Gastroesophageal sphincter (tissue), 4 donors: ENCODE results near the gene VAV2. TPM values are rescaled to one million over a fixed set of nuclear protein-coding genes. Genes with fewer than 3 reads are reported as not detected.
A peak's percentile ranks its signal among the peaks of the same experiment; 100 is the strongest.

Source experiments
- ATAC-seq: fragments of 150-250 bp; one replicate; pipeline ENCODE4 v1.9.1; 2016; ENCODE audit warnings: mild to moderate bottlenecking, moderate library complexity
- H3K27ac ChIP-seq, 4 donors: fragments of 200-600 bp; sonication (generic) in 3 of 4; 1 replicate in 3 of 4; 2 replicates in 1 of 4; pipeline ENCODE4 v1.5.1; 2016 to 2019
- H3K27me3 ChIP-seq: fragments of 200-600 bp; sonication (generic); one replicate; pipeline ENCODE4 v1.5.1; 2019
- H3K36me3 ChIP-seq, 2 donors: fragments of 200-600 bp; sonication (generic); one replicate each; pipeline ENCODE4 v1.5.1; 2019; ENCODE audit warnings: control low read depth in 1 of 2
- H3K4me1 ChIP-seq, 3 donors: fragments of 200-600 bp; sonication (generic); 1 replicate in 2 of 3; 2 replicates in 1 of 3; pipeline ENCODE4 v1.5.1; 2016 to 2019; ENCODE audit warnings: control low read depth in 2 of 3
- H3K4me3 ChIP-seq, 2 donors: fragments of 200-600 bp; sonication (generic); one replicate each; pipeline ENCODE4 v1.5.1; 2019; ENCODE audit warnings: mild to moderate bottlenecking in 1 of 2, moderate library complexity in 1 of 2
- H3K9me3 ChIP-seq, 3 donors: fragments of 200-600 bp; sonication (generic); one replicate each; pipeline ENCODE4 v1.5.1; 2017 to 2019; ENCODE audit warnings: control low read depth in 2 of 3
- EP300 ChIP-seq: sonication (generic); formaldehyde crosslinking; IDR thresholded peaks from one replicate; pipeline ENCODE4 v1.6.1; 2017; ENCODE audit warnings: antibody characterized with exemption, mild to moderate bottlenecking
- POLR2A ChIP-seq, 2 donors: fragments of 450-650 bp; IDR thresholded peaks; one replicate each; pipeline ENCODE4 v1.6.1; 2017; ENCODE audit warnings: antibody characterized with exemption in 2 of 2, mild to moderate bottlenecking in 2 of 2, moderate library complexity in 1 of 2
- POLR2AphosphoS5 ChIP-seq: sonication (generic); formaldehyde crosslinking; IDR thresholded peaks from one replicate; pipeline ENCODE4 v1.6.1; 2017; ENCODE audit warnings: antibody characterized with exemption
- WGBS, 2 donors: methylation state at CpG; one replicate each; pipeline ENCODE4 v1.1.5; 2018; ENCODE audit warnings: low coverage in 1 of 2; 5-methylcytosine and 5-hydroxymethylcytosine counted together
- total RNA-seq, 4 donors: library from RNA; depleted of rRNA; stranded (reverse); fragments of >200 nt; gene quantifications; one replicate each; pipeline ENCODE4 v1.1.0, GENCODE V29; 2016
- TF ChIP-seq, protein P1 (sequence below), 4 experiments: fragments of 200-600 bp in 2 of 4; fragments of 450-650 bp in 2 of 4; sonication (generic) in 1 of 4; IDR thresholded peaks; one replicate each; pipeline ENCODE4 v1.5.1; 2017 to 2019; ENCODE audit warnings: antibody characterized with exemption in 4 of 4, mild to moderate bottlenecking in 2 of 4, moderate library complexity in 2 of 4

The VAV2 gene
- total RNA-seq, 4 donors from 2014 or later, result 7.7 to 16.8 (median 8.9) TPM

DNA sequence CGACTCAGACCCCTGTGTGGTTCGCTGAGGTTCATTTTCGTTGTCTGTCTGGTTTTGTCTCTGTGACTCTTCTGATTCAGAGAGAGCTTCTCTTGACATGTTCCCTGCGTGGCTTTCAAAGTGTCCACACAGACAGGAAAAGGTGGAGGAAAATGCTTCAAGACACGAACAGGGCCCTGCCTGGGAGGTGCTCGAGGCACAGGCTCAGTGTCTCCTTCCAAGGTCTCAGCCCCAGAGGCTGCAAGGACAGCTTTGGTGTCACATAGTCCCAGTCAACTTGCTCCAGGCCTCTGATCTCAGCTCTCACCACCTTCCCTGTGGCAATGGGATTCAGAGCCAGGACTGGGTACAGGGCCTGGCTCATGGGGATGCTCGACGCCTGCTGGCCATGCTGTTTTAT is 202.3 kb downstream of the VAV2 start:
- Histone ChIP-seq H3K4me3 (no peak overlapping the region), H3K27ac (peak overlapping the region in 1 of 4 donors; percentile 27), H3K36me3 (peaks cover 0 to 56% of the 10 kb centered on the region in 2 donors), H3K9me3 (no peaks in the 10 kb centered on the region), H3K4me1 (peaks cover 0 to 42% (median 17%) of the 10 kb centered on the region in 3 donors), H3K27me3 (no peaks in the 10 kb centered on the region)
- WGBS, 2 donors, result 100% methylated on average over 1 of the region's 8 CpGs; no CpG with 5 or more reads in 1 of the 2 donors
- TF ChIP-seq POLR2AphosphoS5, result no peak
- no peak for TF ChIP-seq EP300
- TF ChIP-seq, protein P1, sequence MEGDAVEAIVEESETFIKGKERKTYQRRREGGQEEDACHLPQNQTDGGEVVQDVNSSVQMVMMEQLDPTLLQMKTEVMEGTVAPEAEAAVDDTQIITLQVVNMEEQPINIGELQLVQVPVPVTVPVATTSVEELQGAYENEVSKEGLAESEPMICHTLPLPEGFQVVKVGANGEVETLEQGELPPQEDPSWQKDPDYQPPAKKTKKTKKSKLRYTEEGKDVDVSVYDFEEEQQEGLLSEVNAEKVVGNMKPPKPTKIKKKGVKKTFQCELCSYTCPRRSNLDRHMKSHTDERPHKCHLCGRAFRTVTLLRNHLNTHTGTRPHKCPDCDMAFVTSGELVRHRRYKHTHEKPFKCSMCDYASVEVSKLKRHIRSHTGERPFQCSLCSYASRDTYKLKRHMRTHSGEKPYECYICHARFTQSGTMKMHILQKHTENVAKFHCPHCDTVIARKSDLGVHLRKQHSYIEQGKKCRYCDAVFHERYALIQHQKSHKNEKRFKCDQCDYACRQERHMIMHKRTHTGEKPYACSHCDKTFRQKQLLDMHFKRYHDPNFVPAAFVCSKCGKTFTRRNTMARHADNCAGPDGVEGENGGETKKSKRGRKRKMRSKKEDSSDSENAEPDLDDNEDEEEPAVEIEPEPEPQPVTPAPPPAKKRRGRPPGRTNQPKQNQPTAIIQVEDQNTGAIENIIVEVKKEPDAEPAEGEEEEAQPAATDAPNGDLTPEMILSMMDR (IDR thresholded peaks at IDR 0.05), result no peak
- TF ChIP-seq POLR2A (IDR thresholded peaks at IDR 0.05), result no peak
- ATAC-seq, result no peak

DNA sequence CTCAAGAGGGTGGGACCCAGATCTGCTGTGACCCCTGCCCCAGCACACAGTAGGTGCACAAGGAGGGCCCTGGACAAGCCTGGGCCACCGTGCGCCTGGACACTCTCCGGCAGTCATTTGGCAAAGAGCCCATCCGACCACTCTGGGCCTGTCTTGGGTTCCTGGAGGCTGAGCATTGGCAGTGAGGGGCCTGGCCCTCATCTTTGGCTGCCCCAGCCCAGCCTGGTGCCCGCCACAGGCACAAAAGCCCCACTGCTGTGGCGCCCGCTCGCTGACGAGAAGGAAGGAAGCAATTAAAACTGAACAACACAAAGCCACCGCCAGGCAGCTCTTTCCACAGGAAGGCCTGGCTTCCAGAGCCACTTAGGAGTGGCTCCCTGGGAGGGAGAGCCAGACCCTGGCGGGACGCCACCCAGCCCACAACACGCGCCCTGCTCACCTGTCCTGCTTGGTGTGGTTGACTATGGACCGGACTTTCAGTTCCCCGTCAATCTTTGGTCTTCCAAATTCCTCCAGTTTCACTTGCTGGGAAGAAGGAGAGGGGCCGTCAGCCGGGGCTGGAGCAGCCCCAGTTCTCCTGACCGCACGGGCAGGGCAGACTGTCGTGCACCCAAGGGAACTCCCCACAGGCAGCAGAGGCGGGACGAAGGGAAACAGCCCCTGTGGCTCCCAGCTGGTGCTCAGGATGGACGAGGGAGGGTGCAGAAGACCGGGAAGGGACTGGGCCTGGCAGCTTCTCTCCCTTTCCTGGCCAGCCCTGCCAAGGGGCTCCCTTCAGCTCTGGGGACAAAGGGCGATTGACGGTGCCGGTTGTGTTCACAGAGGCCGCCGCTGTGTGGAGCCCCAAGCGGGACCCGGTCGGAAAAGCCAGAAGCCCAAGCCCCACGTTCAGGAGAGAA is 203.1 kb downstream of the VAV2 start:
- peak overlapping the region in 3 of 4 donors; percentile 39 to 43 (median 41) for H3K27ac ChIP-seq
- 57 to 75% methylated on average over 6 to 11 of the region's 34 CpGs for WGBS, 2 donors
- ATAC-seq, result peak; percentile 31

DNA sequence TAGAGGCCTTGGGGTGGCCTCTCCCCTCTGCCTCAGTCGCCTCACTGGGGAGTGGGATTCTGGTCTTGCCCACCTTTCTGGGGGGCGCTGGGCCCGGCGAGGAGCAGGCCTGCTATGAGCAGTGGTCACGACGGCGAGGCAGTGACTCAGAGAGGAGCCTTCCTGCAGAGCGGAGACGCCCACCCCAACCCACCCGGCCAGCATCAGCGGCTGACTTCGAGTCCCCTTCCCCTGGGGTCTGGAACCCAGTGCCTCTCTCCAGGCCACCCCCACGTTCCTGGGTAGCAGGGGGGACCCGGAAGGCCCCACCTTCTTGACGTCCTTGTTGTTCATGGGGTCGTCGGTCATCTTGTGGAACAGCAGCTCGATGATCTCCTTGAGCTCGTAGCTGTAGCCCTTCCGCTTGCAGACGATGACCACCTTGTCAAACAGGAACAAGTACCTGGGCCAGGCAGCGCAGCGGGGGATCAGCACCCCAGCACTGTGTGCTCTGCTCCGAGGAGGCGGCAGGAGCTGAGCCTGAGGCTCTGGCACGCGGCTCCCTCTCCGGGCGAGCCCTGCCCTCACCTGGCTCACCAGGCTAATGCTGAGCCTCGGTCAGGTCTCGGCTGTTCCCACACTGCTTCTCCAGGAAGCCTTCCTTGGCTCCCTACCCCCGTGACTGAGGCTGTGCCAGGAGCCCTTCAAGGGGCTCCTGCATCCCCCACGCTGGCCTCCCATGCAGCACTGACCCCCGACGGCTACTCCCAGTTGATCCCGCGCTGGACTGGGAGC is 203.9 kb downstream of the VAV2 start:
- Histone ChIP-seq H3K4me3 (no peak overlapping the region), H3K27me3 (no peaks in the 10 kb centered on the region), H3K4me1 (peaks cover 0 to 38% (median 15%) of the 10 kb centered on the region in 3 donors), H3K27ac (peak overlapping the region in 3 of 4 donors; percentile 39 to 43 (median 41)), H3K9me3 (no peaks in the 10 kb centered on the region), H3K36me3 (peaks cover 0 to 63% of the 10 kb centered on the region in 2 donors)
- WGBS, 2 donors, result no CpG with 5 or more reads among the region's 37 CpGs
- TF ChIP-seq, protein P1 (IDR thresholded peaks at IDR 0.05), result no peak
- TF ChIP-seq POLR2AphosphoS5, result no peak
- no peak for TF ChIP-seq EP300
- no peak for TF ChIP-seq POLR2A (IDR thresholded peaks at IDR 0.05)
- ATAC-seq, result no peak

More for the DNA sequence above, 203.1 kb downstream of the VAV2 start:
- Histone ChIP-seq H3K4me3 (no peak overlapping the region), H3K9me3 (no peaks in the 10 kb centered on the region), H3K27me3 (no peaks in the 10 kb centered on the region), H3K4me1 (peaks cover 0 to 42% (median 17%) of the 10 kb centered on the region in 3 donors), H3K36me3 (peaks cover 0 to 58% of the 10 kb centered on the region in 2 donors)
- TF ChIP-seq POLR2A (IDR thresholded peaks at IDR 0.05), result no peak
- TF ChIP-seq, protein P1 (IDR thresholded peaks at IDR 0.05), result peak in 1 of 4 experiments; percentile 2

DNA sequence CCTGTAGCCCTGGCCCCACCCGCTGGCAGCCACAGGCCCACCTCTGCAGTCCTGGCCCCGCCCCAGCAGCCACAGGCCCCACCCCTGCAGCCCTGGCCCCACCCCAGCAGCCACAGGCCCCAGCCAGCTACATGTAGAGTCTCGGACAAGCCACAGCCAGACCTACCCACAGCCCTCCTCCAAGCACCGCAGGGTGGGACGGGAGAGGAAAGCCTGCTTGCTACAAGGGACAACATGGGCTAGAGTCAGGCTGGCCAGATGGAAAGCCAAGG is 204.4 kb downstream of the VAV2 start:
- H3K27ac ChIP-seq, result no peak overlapping the region
- no CpG with 5 or more reads among the region's 5 CpGs for WGBS, 2 donors
- TF ChIP-seq, protein P1 (IDR thresholded peaks at IDR 0.05), result no peak
- no peak for TF ChIP-seq POLR2A (IDR thresholded peaks at IDR 0.05)
- TF ChIP-seq POLR2AphosphoS5, result no peak
- no peak for TF ChIP-seq EP300
- H3K27me3 ChIP-seq, result no peaks in the 10 kb centered on the region
- H3K4me1 ChIP-seq, result peaks cover 0 to 32% (median 10%) of the 10 kb centered on the region in 3 donors
- no peak for ATAC-seq
- H3K36me3 ChIP-seq, result peaks cover 0 to 68% of the 10 kb centered on the region in 2 donors
- no peaks in the 10 kb centered on the region for H3K9me3 ChIP-seq
- H3K4me3 ChIP-seq, result no peak overlapping the region
